Spleen (tissue), 11 donors: ENCODE data around the gene LENG8. TPM values are rescaled to one million over a fixed set of nuclear protein-coding genes. Genes with fewer than 3 reads are reported as not detected.

ENCODE experiments used
- polyA plus RNA-seq, 3 donors: library from polyadenylated mRNA; stranded (reverse); fragments of 200-250 nt; gene quantifications; one replicate each; pipeline ENCODE4 v1.2.1, GENCODE V29; 2013
- small RNA-seq, 4 donors: library from RNA; depleted of rRNA; stranded (forward); fragments of <200 nt; gene quantifications; one replicate each; pipeline ENCODE3, GENCODE V24; 2016
- total RNA-seq, 7 donors: library from RNA; depleted of rRNA in 3 of 7; stranded (reverse); fragments of >200 nt in 3 of 7; fragmentation: NEBNext Ultra II Directional in 4 of 7; extraction: Animal tissue kit (Norgen Biotek cat#: 25700) in 4 of 7; gene quantifications; one replicate each; pipeline versions ENCODE4 v1.1.0 to v1.2.1, GENCODE V29; 2016 to 2021
- donor health status: healthy with polysubstance abuse.
- donor health status: DM: no; HTN: no; CAD: no; lungs with moderate emphysema.
- donor health status: DM: no; HTN: no; CAD: no.
- donor health status: Bipolar disorder and iron deficiency.
- donor health status: healthy.
- donor health status: DM: no; HTN: no; CAD: no.
- donor health status: DM: yes; HTN: yes; CAD: no.

Gene LENG8
- total and polyA plus RNA-seq, 10 donors: 69.2 to 293 (median 178) TPM

Small RNA genes lying within 50 kb of the gene (small RNA-seq; reads per million reads assigned to genes)
- 0 reads per million in 4 donors for gene AC245884.3

Other genes starting within 250 kb of the LENG8 start
- 1,000 to 10,000 TPM; 1,182 to 2,757 (median 1,587) TPM for gene RPS9, start 248.3 kb upstream of the LENG8 start, total RNA-seq
- 1,000 to 10,000 TPM; 6,196 to 7,306 (median 6,994) TPM for gene RPS9, start 248.3 kb upstream of the LENG8 start, polyA plus RNA-seq
- gene LILRB3, start 226.2 kb upstream of the LENG8 start, total RNA-seq: 100 to 1,000 TPM in 3 of 7 donors, 10 to 100 TPM in 4; 61.5 to 443 (median 97.5) TPM
- 10 to 100 TPM in 2 of 3 donors, 1 to 10 TPM in 1; 6.4 to 24.6 (median 22.5) TPM for gene LILRB3, start 226.2 kb upstream of the LENG8 start, polyA plus RNA-seq
- 10 to 100 TPM; 21.5 to 77.5 (median 38.3) TPM for gene LILRA6, start 206.4 kb upstream of the LENG8 start, total RNA-seq
- gene LILRA6, start 206.4 kb upstream of the LENG8 start, polyA plus RNA-seq: 1 to 10 TPM; 1.2 to 8.2 (median 6.7) TPM
- gene LILRB5, start 191.9 kb upstream of the LENG8 start, total RNA-seq: 100 to 1,000 TPM in 1 of 7 donors, 10 to 100 TPM in 6; 38.9 to 112 (median 79.6) TPM
- gene LILRB5, start 191.9 kb upstream of the LENG8 start, polyA plus RNA-seq: 10 to 100 TPM in 2 of 3 donors, 1 to 10 TPM in 1; 3.8 to 41.2 (median 23.9) TPM
- 100 to 1,000 TPM in 3 of 7 donors, 10 to 100 TPM in 4; 52.9 to 209 (median 94.5) TPM for gene LILRB2, start 168.1 kb upstream of the LENG8 start, total RNA-seq
- gene LILRB2, start 168.1 kb upstream of the LENG8 start, polyA plus RNA-seq: 10 to 100 TPM; 10.2 to 26.0 (median 23.8) TPM
- 100 to 1,000 TPM in 2 of 7 donors, 10 to 100 TPM in 5; 43.3 to 262 (median 79.9) TPM for gene LILRA5, start 136.0 kb upstream of the LENG8 start, total RNA-seq
- gene LILRA5, start 136.0 kb upstream of the LENG8 start, polyA plus RNA-seq: 10 to 100 TPM; 16.3 to 53.6 (median 34.5) TPM
- 10 to 100 TPM; 11.5 to 61.1 (median 17.5) TPM for gene LILRA4, start 110.0 kb upstream of the LENG8 start, total RNA-seq
- gene LILRA4, start 110.0 kb upstream of the LENG8 start, polyA plus RNA-seq: 10 to 100 TPM; 32.1 to 80.9 (median 39.8) TPM
- gene LAIR1, start 84.3 kb upstream of the LENG8 start, total RNA-seq: 100 to 1,000 TPM in 6 of 7 donors, 10 to 100 TPM in 1; 95.9 to 164 (median 125) TPM
- 10 to 100 TPM; 56.3 to 74.8 (median 71.1) TPM for gene LAIR1, start 84.3 kb upstream of the LENG8 start, polyA plus RNA-seq
- gene TTYH1, start 33.7 kb upstream of the LENG8 start, total RNA-seq: 1 to 10 TPM in 5 of 7 donors, under 1 TPM in 2; 0.97 to 2.9 (median 1.2) TPM
- gene TTYH1, start 33.7 kb upstream of the LENG8 start, polyA plus RNA-seq: 1 to 10 TPM; 1.1 to 3.5 (median 1.2) TPM
- gene LENG9, start 14.6 kb downstream of the LENG8 start, total RNA-seq: 1 to 10 TPM; 4.4 to 8.3 (median 6.2) TPM
- gene LENG9, start 14.6 kb downstream of the LENG8 start, polyA plus RNA-seq: 1 to 10 TPM; 1.7 to 4.3 (median 3.5) TPM
- 10 to 100 TPM in 4 of 7 donors, 1 to 10 TPM in 3; 6.6 to 16.1 (median 13.4) TPM for gene CDC42EP5, start 24.1 kb downstream of the LENG8 start, total RNA-seq
- 10 to 100 TPM in 2 of 3 donors, 1 to 10 TPM in 1; 9.7 to 15.9 (median 12.8) TPM for gene CDC42EP5, start 24.1 kb downstream of the LENG8 start, polyA plus RNA-seq
- gene LAIR2, start 53.6 kb downstream of the LENG8 start, total RNA-seq: 1 to 10 TPM in 3 of 7 donors, under 1 TPM in 1, not detected in 3; 0.97 to 4.9 (median 3.3) TPM
- 1 to 10 TPM in 1 of 3 donors, under 1 TPM in 1, not detected in 1; 0.28 to 3.5 TPM for gene LAIR2, start 53.6 kb downstream of the LENG8 start, polyA plus RNA-seq
- 10 to 100 TPM; 39.2 to 77.8 (median 54.0) TPM for gene LILRA2, start 124.6 kb downstream of the LENG8 start, total RNA-seq
- 10 to 100 TPM in 2 of 3 donors, 1 to 10 TPM in 1; 7.2 to 28.2 (median 12.6) TPM for gene LILRA2, start 124.6 kb downstream of the LENG8 start, polyA plus RNA-seq
- 10 to 100 TPM; 34.4 to 65.0 (median 37.2) TPM for gene LILRA1, start 144.4 kb downstream of the LENG8 start, total RNA-seq
- 10 to 100 TPM in 1 of 3 donors, 1 to 10 TPM in 2; 3.4 to 17.2 (median 8.0) TPM for gene LILRA1, start 144.4 kb downstream of the LENG8 start, polyA plus RNA-seq
- gene LILRB1, start 181.3 kb downstream of the LENG8 start, total RNA-seq: 100 to 1,000 TPM in 6 of 7 donors, 10 to 100 TPM in 1; 66.2 to 249 (median 166) TPM
- 10 to 100 TPM; 23.5 to 56.4 (median 43.0) TPM for gene LILRB1, start 181.3 kb downstream of the LENG8 start, polyA plus RNA-seq
- 10 to 100 TPM; 16.4 to 40.3 (median 33.4) TPM for gene LILRB4, start 213.8 kb downstream of the LENG8 start, total RNA-seq
- 10 to 100 TPM; 11.2 to 16.6 (median 12.0) TPM for gene LILRB4, start 213.8 kb downstream of the LENG8 start, polyA plus RNA-seq